Uterus (tissue), 4 donors: Measurements from ENCODE around the gene ADAMTS9. TPM values are rescaled to one million over a fixed set of nuclear protein-coding genes. Genes with fewer than 3 reads are reported as not detected.

Experiments
- DNase-seq, 2 donors: peaks; one replicate each; pipeline ENCODE4 v3.0.0-alpha.2; 2019 to 2020
- H3K27ac ChIP-seq, 2 donors: fragments of 200-600 bp; sonication (generic); 1 replicate in 1 of 2; 2 replicates in 1 of 2; pipeline ENCODE4 v1.5.1; 2016 to 2018
- H3K27me3 ChIP-seq, 2 donors: fragments of 200-600 bp; sonication (generic); one replicate each; pipeline ENCODE4 v1.5.1; 2018 to 2019; ENCODE audit warnings: control low read depth in 1 of 2
- H3K36me3 ChIP-seq, 2 donors: fragments of 200-600 bp; sonication (generic); one replicate each; pipeline ENCODE4 v1.5.1; 2019; ENCODE audit warnings: control low read depth in 1 of 2
- H3K4me1 ChIP-seq, 2 donors: fragments of 200-600 bp; sonication (generic); one replicate each; pipeline ENCODE4 v1.5.1; 2018 to 2019; ENCODE audit warnings: control low read depth in 1 of 2
- H3K4me3 ChIP-seq, 2 donors: fragments of 200-600 bp; sonication (generic); 1 replicate in 1 of 2; 2 replicates in 1 of 2; pipeline ENCODE4 v1.5.1; 2018 to 2019; ENCODE audit warnings: mild to moderate bottlenecking in 1 of 2
- H3K9me3 ChIP-seq, 2 donors: fragments of 200-600 bp; sonication (generic); one replicate each; pipeline ENCODE4 v1.5.1; 2019; ENCODE audit warnings: control low read depth in 1 of 2
- CTCF ChIP-seq, 4 experiments: fragments of 200-600 bp in 2 of 4; fragments of 450-650 bp in 2 of 4; sonication (generic) in 2 of 4; IDR thresholded peaks; one replicate each; pipeline ENCODE4 v1.5.1; 2016 to 2019; ENCODE audit warnings: antibody characterized with exemption in 4 of 4, mild to moderate bottlenecking in 2 of 4, moderate library complexity in 1 of 4
- POLR2A ChIP-seq, 2 donors: fragments of 450-650 bp; IDR thresholded peaks; one replicate each; pipeline ENCODE4 v1.6.1; 2016; ENCODE audit warnings: antibody characterized with exemption in 2 of 2, mild to moderate bottlenecking in 1 of 2, moderate library complexity in 1 of 2
- intact Hi-C: fragments of 100-400 bp; cut with DNase I; formaldehyde crosslinking; loops from one replicate; pipeline ENCODE4 v1.15.1; 2023; ENCODE audit warnings: low total_unique reads
- total RNA-seq, 4 donors: library from RNA; depleted of rRNA in 3 of 4; stranded (reverse); fragments of >200 nt in 3 of 4; gene quantifications; one replicate each; pipeline versions ENCODE4 v1.1.0 to v1.2.4, GENCODE V29; 2014 to 2023
- donor health status: DM: yes; HTN: yes; CAD: no.

The ADAMTS9 gene
- total RNA-seq, 4 donors from 2014 or later, result 17.4 to 197 (median 160) TPM

DNA sequence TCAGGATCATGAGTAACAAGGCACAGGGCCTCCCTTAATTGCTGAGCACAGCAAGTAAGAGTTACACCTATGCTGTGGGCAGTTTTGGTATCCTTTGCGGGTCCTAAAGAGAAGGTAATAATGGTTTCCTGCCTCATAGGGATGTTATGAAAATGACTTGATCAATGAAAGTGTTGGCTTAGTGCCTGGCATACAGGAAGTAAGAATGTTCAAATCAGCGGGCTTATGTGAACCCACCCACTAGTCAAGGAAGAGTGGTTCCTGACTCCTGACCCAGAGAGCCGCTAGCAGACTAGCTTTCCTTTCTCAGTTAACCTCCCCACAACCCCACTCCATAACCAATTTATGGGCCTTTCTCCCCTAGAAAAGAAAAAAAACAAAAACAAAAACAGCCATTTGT is 5.2 kb upstream of the ADAMTS9 start:
- TF ChIP-seq POLR2A (IDR thresholded peaks at IDR 0.05) (no peak), CTCF (IDR thresholded peaks at IDR 0.05) (no peak)
- no peaks in the 10 kb centered on the region for H3K9me3 ChIP-seq
- DNase-seq, result no peak
- no peaks in the 10 kb centered on the region for H3K36me3 ChIP-seq
- no peak overlapping the region for H3K27ac ChIP-seq
- intact Hi-C loops, result loop anchor here (5.0 kb wide), 1 partner anchor 1929 kb away; no protein-coding TSS in a partner anchor
- H3K4me1 ChIP-seq, result peaks cover 0 to 10% of the 10 kb centered on the region in 2 donors
- H3K27me3 ChIP-seq, result no peaks in the 10 kb centered on the region
- H3K4me3 ChIP-seq, result no peak overlapping the region

DNA sequence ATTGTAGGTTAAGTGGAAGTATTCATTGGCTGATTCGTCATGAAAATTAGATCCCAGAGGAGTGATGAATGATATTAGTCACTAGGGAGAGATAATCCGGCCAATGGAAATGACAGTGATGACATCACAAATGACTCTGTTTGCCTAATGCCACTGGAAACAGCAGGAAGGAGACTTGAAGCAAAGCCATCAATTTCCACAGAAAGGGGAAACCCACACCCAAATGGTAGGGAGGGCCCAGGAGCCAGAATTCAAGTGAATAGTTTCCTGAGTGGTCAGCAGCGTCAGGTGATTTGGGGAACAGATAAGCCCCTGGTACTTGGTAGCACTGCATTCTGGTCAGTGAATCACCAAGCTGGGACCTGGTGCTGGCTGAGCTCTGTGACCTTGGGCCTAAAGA is 3.3 kb upstream of the ADAMTS9 start:
- no peak for TF ChIP-seq CTCF (IDR thresholded peaks at IDR 0.05)
- no peak for TF ChIP-seq POLR2A (IDR thresholded peaks at IDR 0.05)
- no peaks in the 10 kb centered on the region for H3K9me3 ChIP-seq
- H3K4me3 ChIP-seq, result no peak overlapping the region
- H3K27ac ChIP-seq, result peak overlapping the region; percentile 12 to 20
- peak in 1 of 2 donors; percentile 54 for DNase-seq
- H3K27me3 ChIP-seq, result no peaks in the 10 kb centered on the region
- H3K4me1 ChIP-seq, result peaks cover 0 to 5% of the 10 kb centered on the region in 2 donors
- intact Hi-C loops, result loop anchor here (5.0 kb wide), 1 partner anchor 1931 kb away; no protein-coding TSS in a partner anchor
- no peaks in the 10 kb centered on the region for H3K36me3 ChIP-seq

DNA sequence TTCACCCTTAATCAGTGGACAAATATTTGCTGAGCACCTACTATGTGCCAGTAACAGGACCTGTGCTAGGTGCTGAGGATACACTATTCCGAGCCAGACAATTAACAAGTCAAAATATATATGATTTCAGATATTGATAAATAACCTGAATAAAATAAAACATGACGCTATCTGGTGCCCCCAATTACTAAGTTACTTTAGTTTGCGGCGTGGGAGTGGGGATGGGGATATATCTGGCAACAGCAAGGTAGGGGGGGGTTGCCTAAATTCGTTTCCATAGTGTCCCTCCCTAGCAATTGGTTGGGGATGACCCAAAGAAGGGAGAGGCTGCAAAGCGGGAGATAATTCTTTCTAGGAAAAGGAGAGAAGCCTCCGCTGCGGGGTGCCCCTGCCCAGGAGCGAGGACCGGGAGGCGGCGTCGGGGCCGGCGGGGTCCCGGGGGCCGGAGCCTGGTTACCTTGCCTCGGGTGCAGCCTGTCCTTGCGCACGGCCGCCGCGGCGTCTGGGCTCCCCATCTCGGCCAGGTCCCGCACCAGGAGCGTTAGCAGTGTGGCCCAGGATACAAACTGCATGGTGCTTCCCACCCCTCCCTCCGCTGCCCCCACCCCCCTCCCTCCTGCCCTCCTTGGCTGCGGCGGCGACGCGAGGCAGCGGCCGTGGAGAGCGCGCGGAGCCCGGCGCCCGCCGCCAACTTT is 567 bp downstream of the ADAMTS9 start:
- H3K4me1 ChIP-seq, result peaks cover 0 to 5% of the 10 kb centered on the region in 2 donors
- peak overlapping the region; percentile 94 to 98 for H3K27ac ChIP-seq
- H3K4me3 ChIP-seq, result peak overlapping the region; percentile 68 to 69
- TF ChIP-seq POLR2A (IDR thresholded peaks at IDR 0.05) (no peak), CTCF (IDR thresholded peaks at IDR 0.05) (no peak)
- intact Hi-C loops, result loop anchor here (10.0 kb wide), 1 partner anchor 112 kb away; no protein-coding TSS in a partner anchor
- no peaks in the 10 kb centered on the region for H3K27me3 ChIP-seq
- H3K36me3 ChIP-seq, result no peaks in the 10 kb centered on the region
- peak in 1 of 2 donors; percentile 36 for DNase-seq
- no peaks in the 10 kb centered on the region for H3K9me3 ChIP-seq

GRCh38 chr3:64686446-64686908 is 1.3 kb downstream of the ADAMTS9 start:
- no peaks in the 10 kb centered on the region for H3K36me3 ChIP-seq
- peak overlapping the region; percentile 94 to 98 for H3K27ac ChIP-seq
- peaks cover 0 to 5% of the 10 kb centered on the region in 2 donors for H3K4me1 ChIP-seq
- no peaks in the 10 kb centered on the region for H3K27me3 ChIP-seq
- no peak for DNase-seq
- no peak for TF ChIP-seq POLR2A (IDR thresholded peaks at IDR 0.05)
- TF ChIP-seq CTCF (IDR thresholded peaks at IDR 0.05), result peak in 2 of 4 experiments; percentile 1 to 3
- intact Hi-C loops, result loop anchor here (10.0 kb wide), 1 partner anchor 112 kb away; no protein-coding TSS in a partner anchor
- peak overlapping the region; percentile 68 to 69 for H3K4me3 ChIP-seq
- no peaks in the 10 kb centered on the region for H3K9me3 ChIP-seq

DNA sequence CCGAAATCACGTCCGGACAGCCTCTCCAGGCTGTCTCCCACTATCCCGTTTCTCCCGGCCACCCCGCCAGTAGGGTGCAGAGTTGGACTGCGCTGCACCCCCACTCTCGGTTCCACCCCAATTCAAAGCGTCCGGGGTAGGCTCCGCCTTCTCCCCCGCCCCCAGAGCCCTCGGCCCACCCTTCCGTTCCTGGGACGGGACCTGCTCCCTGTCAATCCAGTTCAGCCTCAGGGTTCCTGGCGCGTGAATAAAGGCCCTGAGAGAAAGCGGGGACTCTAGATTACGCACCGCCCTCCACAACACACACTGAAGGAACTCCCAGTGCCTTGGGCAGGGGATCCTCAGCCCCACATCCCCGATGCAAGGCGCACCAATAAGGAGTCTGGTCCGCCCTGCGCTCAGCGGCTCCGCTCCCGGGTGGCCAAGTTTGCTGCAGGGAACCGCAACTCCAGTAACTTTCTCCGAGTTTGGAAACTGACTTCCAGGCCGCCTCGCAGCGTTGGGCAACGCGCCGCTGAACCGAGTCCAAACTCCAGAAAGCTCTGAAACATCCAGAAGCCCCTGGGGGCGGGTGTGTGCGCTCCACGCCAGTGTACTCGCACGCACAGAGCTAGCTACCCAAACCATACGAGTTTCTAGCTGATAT is 1.9 kb downstream of the ADAMTS9 start:
- no peaks in the 10 kb centered on the region for H3K27me3 ChIP-seq
- peak; percentile 62 to 79 (median 63) for TF ChIP-seq CTCF (IDR thresholded peaks at IDR 0.05)
- TF ChIP-seq POLR2A (IDR thresholded peaks at IDR 0.05), result peak; percentile 77 to 83
- intact Hi-C loops, result loop anchor here (10.0 kb wide), 1 partner anchor 111 kb away; no protein-coding TSS in a partner anchor
- no peaks in the 10 kb centered on the region for H3K9me3 ChIP-seq
- no peaks in the 10 kb centered on the region for H3K36me3 ChIP-seq
- peak overlapping the region; percentile 68 to 69 for H3K4me3 ChIP-seq
- H3K4me1 ChIP-seq, result peaks cover 0 to 5% of the 10 kb centered on the region in 2 donors
- peak; percentile 96 to 97 for DNase-seq
- H3K27ac ChIP-seq, result peak overlapping the region; percentile 94 to 98
